ENCODE results near the gene RAB1B.

RAB1B gene

GRCh38 chr11:66282468-66283455, 14.3 kb downstream of the RAB1B start:
- in situ Hi-C loops (cut with MboI; ENCODE audit: low sequenced_read_pairs): no loop called here

GRCh38 chr11:66283461-66284105, 15.1 kb downstream of the RAB1B start:
- in situ Hi-C loops (cut with MboI; ENCODE audit: low sequenced_read_pairs): no loop called here

- in situ Hi-C loops (cut with MboI; ENCODE audit: low sequenced_read_pairs): no loop called here
Measured at GRCh38 chr11:66284526-66285078, 16.2 kb downstream of the RAB1B start.

- in situ Hi-C loops (cut with MboI; ENCODE audit: low sequenced_read_pairs): no loop called here
Measured at GRCh38 chr11:66285250-66285947, 17.0 kb downstream of the RAB1B start.

GRCh38 chr11:66286699-66287098, 18.3 kb downstream of the RAB1B start:
- in situ Hi-C loops (cut with MboI; ENCODE audit: low sequenced_read_pairs): no loop called here

- in situ Hi-C loops (cut with MboI; ENCODE audit: low sequenced_read_pairs): no loop called here
Measured at GRCh38 chr11:66287211-66287888, 18.9 kb downstream of the RAB1B start.

GRCh38 chr11:66287889-66288670, 19.6 kb downstream of the RAB1B start:
- in situ Hi-C loops (cut with MboI; ENCODE audit: low sequenced_read_pairs): no loop called here

GRCh38 chr11:66288671-66289547, 20.5 kb downstream of the RAB1B start, which contains the start of gene YIF1A:
Gene YIF1A, minus strand, starts transcription at chr11:66289143. Its CDS starts 158 bp downstream, at chr11:66288985.
- in situ Hi-C loops (cut with MboI; ENCODE audit: low sequenced_read_pairs): no loop called here

GRCh38 chr11:66289548-66290329, 21.3 kb downstream of the RAB1B start:
- in situ Hi-C loops (cut with MboI; ENCODE audit: low sequenced_read_pairs): no loop called here

GRCh38 chr11:66290330-66290621, 21.8 kb downstream of the RAB1B start:
- in situ Hi-C loops (cut with MboI; ENCODE audit: low sequenced_read_pairs): no loop called here

GRCh38 chr11:66291303-66291705, 22.9 kb downstream of the RAB1B start:
- in situ Hi-C loops (cut with MboI; ENCODE audit: low sequenced_read_pairs): no loop called here

- in situ Hi-C loops (cut with MboI; ENCODE audit: low sequenced_read_pairs): no loop called here
Measured at GRCh38 chr11:66291706-66292542, 23.5 kb downstream of the RAB1B start, which contains the start of gene TMEM151A. Gene TMEM151A, plus strand, starts transcription at chr11:66291894. Its CDS starts 120 bp downstream, at chr11:66292014.

- in situ Hi-C loops (cut with MboI; ENCODE audit: low sequenced_read_pairs): no loop called here
Measured at GRCh38 chr11:66292543-66293332, 24.3 kb downstream of the RAB1B start.

GRCh38 chr11:66293352-66293751, 24.9 kb downstream of the RAB1B start:
- in situ Hi-C loops (cut with MboI; ENCODE audit: low sequenced_read_pairs): no loop called here

- in situ Hi-C loops (cut with MboI; ENCODE audit: low sequenced_read_pairs): no loop called here
Measured at GRCh38 chr11:66293777-66294625, 25.6 kb downstream of the RAB1B start.

All from HL-60/S4 (cell line).